Activated CD4-positive, alpha-beta T cell treated with anti-CD3 and anti-CD28 coated beads for 36 hours (primary cell): Measurements from ENCODE around the gene HK2. TPM values are rescaled to one million over a fixed set of nuclear protein-coding genes. Genes with fewer than 3 reads are reported as not detected.

Source experiments
- ATAC-seq: fragments of 200-7000 bp; cut with Tn5 transposase; one replicate; pipeline ENCODE4 v1.10.0; 2021; ENCODE audit warnings: mild to moderate bottlenecking, moderate library complexity
- CTCF ChIA-PET: fragments of 350-600 bp; sonication (Branson Sonifier 250); formaldehyde crosslinking; loops from one replicate; lab custom pipeline; 2021; ENCODE audit warnings: antibody characterized with exemption; lab: Charles Lee
- POLR2A ChIA-PET: fragments of 350-600 bp; sonication (Branson Sonifier 250); formaldehyde crosslinking; loops from one replicate; lab custom pipeline; 2021; ENCODE audit warnings: antibody characterized with exemption, inconsistent platforms; lab: Charles Lee
- DNase-seq: peaks from one replicate; pipeline ENCODE4 v3.0.0-alpha.2; 2020
- H3K27ac Mint-ChIP-seq: one replicate; pipeline ENCODE4 v1.8.0; 2021; ENCODE audit warnings: mixed read lengths
- H3K27me3 Mint-ChIP-seq: one replicate; pipeline ENCODE4 v1.8.0; 2021; ENCODE audit warnings: mixed read lengths
- H3K36me3 Mint-ChIP-seq: one replicate; pipeline ENCODE4 v1.8.0; 2021; ENCODE audit warnings: low read depth, mixed read lengths
- H3K4me1 Mint-ChIP-seq: one replicate; pipeline ENCODE4 v1.8.0; 2021; ENCODE audit warnings: mixed read lengths
- H3K4me3 Mint-ChIP-seq: one replicate; pipeline ENCODE4 v1.8.0; 2021; ENCODE audit warnings: mild to moderate bottlenecking, moderate library complexity, mixed read lengths
- H3K9me3 Mint-ChIP-seq: one replicate; pipeline ENCODE4 v1.8.0; 2021; ENCODE audit warnings: low read depth, mixed read lengths
- intact Hi-C, 2 experiments: fragments of 100-400 bp; cut with DNase I in 1 of 2; cut with micrococcal nuclease in 1 of 2; formaldehyde crosslinking; loops; one replicate each; pipeline versions ENCODE4 v1.14.2 to v1.15.1; 2022 to 2024; cut with DNase I, micrococcal nuclease
- total RNA-seq, 2 experiments: library from RNA; stranded (reverse); gene quantifications; one replicate each; pipeline ENCODE4 v1.2.3, GENCODE V29; 2021

HK2 gene
- total RNA-seq, 2 experiments from 2014 or later: 84.4 to 105 TPM

- CTCF ChIA-PET: no interaction called here
- POLR2A ChIA-PET: no interaction called here
- H3K9me3 Mint-ChIP-seq: no peaks in the 10 kb centered on the region
These were observed 88.8 kb downstream of the HK2 start for GRCh38 chr2:74922592-74923227.

GRCh38 chr2:74924463-74925265 lies 90.7 kb downstream of the HK2 start:
- Mint-ChIP-seq H3K4me3 (no peak overlapping the region), H3K27ac (no peak overlapping the region), H3K36me3 (peaks cover 3% of the 10 kb centered on the region), H3K9me3 (no peaks in the 10 kb centered on the region), H3K27me3 (no peaks in the 10 kb centered on the region), H3K4me1 (peaks cover under 1% of the 10 kb centered on the region)
- intact Hi-C loops: no loop called here
- ATAC-seq (no peak), DNase-seq (no peak)
- ChIA-PET CTCF (no interaction called here), POLR2A (interaction anchor here (0.7 kb wide), 1 partner anchor 152 kb away, joined by 3 read pairs; no protein-coding TSS in a partner anchor)

More at GRCh38 chr2:74922592-74923227, 88.8 kb downstream of the HK2 start:
- H3K4me3 Mint-ChIP-seq: no peak overlapping the region
- DNase-seq (no peak), ATAC-seq (no peak)
- no peaks in the 10 kb centered on the region for H3K36me3 Mint-ChIP-seq
- peaks cover 2% of the 10 kb centered on the region for H3K27me3 Mint-ChIP-seq
- H3K4me1 Mint-ChIP-seq: peaks cover 5% of the 10 kb centered on the region
- H3K27ac Mint-ChIP-seq: no peak overlapping the region
- intact Hi-C loops: loop anchor here in 1 of 2 experiments (1.0 kb wide), 1 partner anchor 478 kb away; no protein-coding TSS in a partner anchor

GRCh38 chr2:74925361-74925786 lies 91.4 kb downstream of the HK2 start:
- H3K36me3 Mint-ChIP-seq: peaks cover 3% of the 10 kb centered on the region
- DNase-seq (no peak), ATAC-seq (no peak)
- H3K27me3 Mint-ChIP-seq: no peaks in the 10 kb centered on the region
- intact Hi-C loops: no loop called here
- H3K4me1 Mint-ChIP-seq: no peaks in the 10 kb centered on the region
- no peak overlapping the region for H3K4me3 Mint-ChIP-seq
- POLR2A ChIA-PET: no interaction called here
- no peak overlapping the region for H3K27ac Mint-ChIP-seq
- H3K9me3 Mint-ChIP-seq: no peaks in the 10 kb centered on the region
- CTCF ChIA-PET: no interaction called here

GRCh38 chr2:74927621-74928020 lies 93.7 kb downstream of the HK2 start:
- Mint-ChIP-seq H3K9me3 (no peaks in the 10 kb centered on the region), H3K4me1 (no peaks in the 10 kb centered on the region), H3K27ac (no peak overlapping the region), H3K27me3 (no peaks in the 10 kb centered on the region), H3K4me3 (no peak overlapping the region), H3K36me3 (peaks cover 7% of the 10 kb centered on the region)
- ChIA-PET POLR2A (no interaction called here), CTCF (no interaction called here)
- ATAC-seq (no peak), DNase-seq (no peak)
- intact Hi-C loops: no loop called here

GRCh38 chr2:74930811-74931486 lies 97.0 kb downstream of the HK2 start:
- H3K36me3 Mint-ChIP-seq: peaks cover 9% of the 10 kb centered on the region
- ChIA-PET POLR2A (no interaction called here), CTCF (no interaction called here)
- H3K4me3 Mint-ChIP-seq: no peak overlapping the region
- H3K27ac Mint-ChIP-seq: no peak overlapping the region
- no peaks in the 10 kb centered on the region for H3K27me3 Mint-ChIP-seq
- DNase-seq: no peak
- ATAC-seq: no peak
- no peaks in the 10 kb centered on the region for H3K9me3 Mint-ChIP-seq
- intact Hi-C loops: no loop called here
- H3K4me1 Mint-ChIP-seq: no peaks in the 10 kb centered on the region

- Mint-ChIP-seq H3K36me3 (peaks cover 9% of the 10 kb centered on the region), H3K4me3 (no peak overlapping the region), H3K27ac (no peak overlapping the region), H3K4me1 (no peaks in the 10 kb centered on the region), H3K27me3 (no peaks in the 10 kb centered on the region), H3K9me3 (no peaks in the 10 kb centered on the region)
- intact Hi-C loops: no loop called here
- ATAC-seq (no peak), DNase-seq (no peak)
- ChIA-PET POLR2A (no interaction called here), CTCF (no interaction called here)
These were observed 98.0 kb downstream of the HK2 start for GRCh38 chr2:74931940-74932339.

GRCh38 chr2:74935975-74936391 lies 102.1 kb downstream of the HK2 start:
- ChIA-PET POLR2A (no interaction called here), CTCF (interaction anchor here (0.6 to 1.2 kb wide), 3 partner anchors 17 to 129 kb away, joined by 3 to 8 read pairs (median 4); no protein-coding TSS in a partner anchor)
- Mint-ChIP-seq H3K9me3 (no peaks in the 10 kb centered on the region), H3K4me1 (no peaks in the 10 kb centered on the region), H3K4me3 (no peak overlapping the region), H3K36me3 (peaks cover 5% of the 10 kb centered on the region), H3K27me3 (no peaks in the 10 kb centered on the region), H3K27ac (no peak overlapping the region)
- DNase-seq (no peak), ATAC-seq (no peak)
- intact Hi-C loops: no loop called here

- ATAC-seq (no peak), DNase-seq (no peak)
- Mint-ChIP-seq H3K4me1 (no peaks in the 10 kb centered on the region), H3K36me3 (peaks cover 5% of the 10 kb centered on the region), H3K9me3 (no peaks in the 10 kb centered on the region), H3K27ac (no peak overlapping the region), H3K4me3 (no peak overlapping the region), H3K27me3 (no peaks in the 10 kb centered on the region)
- ChIA-PET POLR2A (no interaction called here), CTCF (no interaction called here)
- intact Hi-C loops: no loop called here
These were observed 103.4 kb downstream of the HK2 start for GRCh38 chr2:74937221-74937880.

GRCh38 chr2:74938264-74938663 lies 104.3 kb downstream of the HK2 start:
- ChIA-PET CTCF (interaction anchor here (1.0 kb wide), 1 partner anchor 12 kb away, joined by 3 read pairs; no protein-coding TSS in a partner anchor), POLR2A (no interaction called here)
- intact Hi-C loops: no loop called here
- H3K9me3 Mint-ChIP-seq: no peaks in the 10 kb centered on the region
- DNase-seq (no peak), ATAC-seq (no peak)
- H3K27ac Mint-ChIP-seq: no peak overlapping the region
- no peaks in the 10 kb centered on the region for H3K27me3 Mint-ChIP-seq
- no peak overlapping the region for H3K4me3 Mint-ChIP-seq
- peaks cover 5% of the 10 kb centered on the region for H3K36me3 Mint-ChIP-seq
- H3K4me1 Mint-ChIP-seq: no peaks in the 10 kb centered on the region

- Mint-ChIP-seq H3K4me3 (no peak overlapping the region), H3K36me3 (peaks cover 3% of the 10 kb centered on the region), H3K27me3 (no peaks in the 10 kb centered on the region), H3K27ac (no peak overlapping the region), H3K4me1 (peaks cover 2% of the 10 kb centered on the region), H3K9me3 (no peaks in the 10 kb centered on the region)
- intact Hi-C loops: no loop called here
- ChIA-PET CTCF (no interaction called here), POLR2A (no interaction called here)
- no peak for ATAC-seq
- DNase-seq: no peak
These were observed 106.2 kb downstream of the HK2 start for GRCh38 chr2:74939919-74940812.
